Measurements from ENCODE around the gene FBLN1. TPM values are rescaled to one million over a fixed set of nuclear protein-coding genes. Genes with fewer than 3 reads are reported as not detected.

Gene FBLN1
- total RNA-seq, 2 donors from 2014 or later = 125 to 144 TPM

- DNase-seq (ENCODE audit: low spot score) = no peak
- WGBS = 62% methylated on average over 8 of the region's 8 CpGs
- H3K4me1 ChIP-seq (replicated peaks) = no peaks in the 10 kb centered on the region
- no peaks in the 10 kb centered on the region for H3K27me3 ChIP-seq (replicated peaks; ENCODE audit: insufficient read depth)
- intact Hi-C loops (cut with DNase I) = no loop called here
- no peaks in the 10 kb centered on the region for H3K36me3 ChIP-seq
- no peak for TF ChIP-seq POLR2A (IDR thresholded peaks at IDR 0.05)
- TF ChIP-seq POLR2AphosphoS5 (IDR thresholded peaks at IDR 0.05) = no peak
- TF ChIP-seq CTCF (IDR thresholded peaks at IDR 0.05) = no peak
- H3K4me3 ChIP-seq = no peak overlapping the region
- H3K27ac ChIP-seq = peak overlapping the region; percentile 35 to 54
- H3K9me3 ChIP-seq = no peaks in the 10 kb centered on the region
Observed at GRCh38 chr22:45526281-45526680, 23.6 kb downstream of the FBLN1 start.

GRCh38 chr22:45526768-45527360, 24.2 kb downstream of the FBLN1 start:
- no peak for DNase-seq (ENCODE audit: low spot score)
- H3K27me3 ChIP-seq (replicated peaks; ENCODE audit: insufficient read depth) = no peaks in the 10 kb centered on the region
- H3K36me3 ChIP-seq = no peaks in the 10 kb centered on the region
- H3K9me3 ChIP-seq = no peaks in the 10 kb centered on the region
- intact Hi-C loops (cut with DNase I) = no loop called here
- no peaks in the 10 kb centered on the region for H3K4me1 ChIP-seq (replicated peaks)
- TF ChIP-seq CTCF (IDR thresholded peaks at IDR 0.05) (no peak), POLR2AphosphoS5 (IDR thresholded peaks at IDR 0.05) (no peak), POLR2A (IDR thresholded peaks at IDR 0.05) (no peak)
- 52% methylated on average over 10 of the region's 10 CpGs for WGBS
- peak overlapping the region; percentile 24 to 35 for H3K27ac ChIP-seq
- no peak overlapping the region for H3K4me3 ChIP-seq

GRCh38 chr22:45527456-45527855, 24.8 kb downstream of the FBLN1 start:
- TF ChIP-seq POLR2AphosphoS5 (IDR thresholded peaks at IDR 0.05) = no peak
- no peak for TF ChIP-seq CTCF (IDR thresholded peaks at IDR 0.05)
- TF ChIP-seq POLR2A (IDR thresholded peaks at IDR 0.05) = no peak
- H3K27ac ChIP-seq = no peak overlapping the region
- no peak for DNase-seq (ENCODE audit: low spot score)
- H3K4me3 ChIP-seq = no peak overlapping the region
- no peaks in the 10 kb centered on the region for H3K27me3 ChIP-seq (replicated peaks; ENCODE audit: insufficient read depth)
- intact Hi-C loops (cut with DNase I) = no loop called here
- no peaks in the 10 kb centered on the region for H3K36me3 ChIP-seq
- 94% methylated on average over 6 of the region's 6 CpGs for WGBS
- H3K4me1 ChIP-seq (replicated peaks) = no peaks in the 10 kb centered on the region
- no peaks in the 10 kb centered on the region for H3K9me3 ChIP-seq

GRCh38 chr22:45528046-45528445, 25.4 kb downstream of the FBLN1 start:
- WGBS = 63% methylated on average over 9 of the region's 9 CpGs
- no peak for DNase-seq (ENCODE audit: low spot score)
- Histone ChIP-seq H3K27me3 (replicated peaks; ENCODE audit: insufficient read depth) (no peaks in the 10 kb centered on the region), H3K9me3 (no peaks in the 10 kb centered on the region), H3K4me3 (no peak overlapping the region), H3K4me1 (replicated peaks) (no peaks in the 10 kb centered on the region), H3K36me3 (no peaks in the 10 kb centered on the region), H3K27ac (no peak overlapping the region)
- intact Hi-C loops (cut with DNase I) = no loop called here
- no peak for TF ChIP-seq POLR2AphosphoS5 (IDR thresholded peaks at IDR 0.05)
- TF ChIP-seq CTCF (IDR thresholded peaks at IDR 0.05) = no peak
- TF ChIP-seq POLR2A (IDR thresholded peaks at IDR 0.05) = no peak

GRCh38 chr22:45529105-45529504, 26.4 kb downstream of the FBLN1 start:
- H3K27me3 ChIP-seq (replicated peaks; ENCODE audit: insufficient read depth) = no peaks in the 10 kb centered on the region
- no peak for TF ChIP-seq POLR2A (IDR thresholded peaks at IDR 0.05)
- TF ChIP-seq POLR2AphosphoS5 (IDR thresholded peaks at IDR 0.05) = no peak
- no peaks in the 10 kb centered on the region for H3K4me1 ChIP-seq (replicated peaks)
- intact Hi-C loops (cut with DNase I) = no loop called here
- DNase-seq (ENCODE audit: low spot score) = no peak
- no peaks in the 10 kb centered on the region for H3K9me3 ChIP-seq
- WGBS = 90% methylated on average over 11 of the region's 11 CpGs
- no peak overlapping the region for H3K27ac ChIP-seq
- no peaks in the 10 kb centered on the region for H3K36me3 ChIP-seq
- no peak overlapping the region for H3K4me3 ChIP-seq
